ENCODE results near the gene SPPL2A. TPM values are rescaled to one million over a fixed set of nuclear protein-coding genes. Genes with fewer than 3 reads are reported as not detected.

Gene SPPL2A
- total RNA-seq, 1 experiment from 2014 or later = 64.4 TPM

GRCh38 chr15:50764461-50765194 lies 878 bp downstream of the SPPL2A start:
- Histone ChIP-seq H3K4me1 (ENCODE audit: insufficient read depth, low read length) (no peaks in the 10 kb centered on the region), H3K14ac (ENCODE audit: insufficient read depth, low read length) (no peak overlapping the region), H2BK20ac (ENCODE audit: low read depth, low read length, poor library complexity, severe bottlenecking) (no peak overlapping the region), H3K23ac (ENCODE audit: insufficient read length, low read depth, low read length) (no peak overlapping the region), H2AK5ac (ENCODE audit: insufficient read length, low read length) (no peak overlapping the region), H2BK15ac (ENCODE audit: low read depth, low read length) (no peak overlapping the region), H3K79me2 (ENCODE audit: insufficient read depth, low read length) (peaks cover 3% of the 10 kb centered on the region; the same call in 1 of the 2 replicates), H2BK5ac (ENCODE audit: insufficient read length, low read length) (no peak overlapping the region), H2BK120ac (ENCODE audit: low read depth, low read length, poor library complexity, severe bottlenecking) (no peak overlapping the region), H3K27ac (ENCODE audit: insufficient read length, low read depth, low read length) (no peak overlapping the region), H3K27me3 (ENCODE audit: insufficient read depth, low read length) (no peaks in the 10 kb centered on the region), H3K4ac (ENCODE audit: low read depth, low read length) (no peak overlapping the region), H3K4me2 (ENCODE audit: insufficient read depth, insufficient read length, low read length) (peak overlapping the region; percentile 94), H4K8ac (replicated peaks; ENCODE audit: insufficient read length, low read depth, low read length) (no peak overlapping the region), H2AFZ (ENCODE audit: low read length) (peak overlapping the region; percentile 43), H2BK12ac (ENCODE audit: insufficient read length, low read depth, low read length) (no peak overlapping the region), H3T11ph (ENCODE audit: low read length) (no peak overlapping the region), H3K56ac (ENCODE audit: insufficient read length, low read depth, low read length) (no peak overlapping the region), H3K79me1 (ENCODE audit: insufficient read depth, low read depth, low read length, poor library complexity, severe bottlenecking) (peaks cover 4% of the 10 kb centered on the region), H4K91ac (ENCODE audit: insufficient read length, low read depth, low read length) (no peak overlapping the region), H3K23me2 (ENCODE audit: insufficient read length, low read depth, low read length, poor library complexity, severe bottlenecking) (peaks cover 7% of the 10 kb centered on the region), H4K20me1 (ENCODE audit: control insufficient read depth, insufficient read depth, insufficient read length) (no peaks in the 10 kb centered on the region), H3K9me3 (ENCODE audit: control insufficient read depth, low read depth, low read length) (no peaks in the 10 kb centered on the region), H4K5ac (ENCODE audit: insufficient read length, low read depth, low read length) (no peak overlapping the region), H3K18ac (ENCODE audit: insufficient read length, low read depth, low read length) (no peak overlapping the region), H3K9ac (ENCODE audit: extremely low read depth, insufficient read length, low read length) (peak overlapping the region; percentile 63)
- H3K4me3 Mint-ChIP-seq = peak overlapping the region; percentile 89 to 94
- TF ChIP-seq, protein P1, sequence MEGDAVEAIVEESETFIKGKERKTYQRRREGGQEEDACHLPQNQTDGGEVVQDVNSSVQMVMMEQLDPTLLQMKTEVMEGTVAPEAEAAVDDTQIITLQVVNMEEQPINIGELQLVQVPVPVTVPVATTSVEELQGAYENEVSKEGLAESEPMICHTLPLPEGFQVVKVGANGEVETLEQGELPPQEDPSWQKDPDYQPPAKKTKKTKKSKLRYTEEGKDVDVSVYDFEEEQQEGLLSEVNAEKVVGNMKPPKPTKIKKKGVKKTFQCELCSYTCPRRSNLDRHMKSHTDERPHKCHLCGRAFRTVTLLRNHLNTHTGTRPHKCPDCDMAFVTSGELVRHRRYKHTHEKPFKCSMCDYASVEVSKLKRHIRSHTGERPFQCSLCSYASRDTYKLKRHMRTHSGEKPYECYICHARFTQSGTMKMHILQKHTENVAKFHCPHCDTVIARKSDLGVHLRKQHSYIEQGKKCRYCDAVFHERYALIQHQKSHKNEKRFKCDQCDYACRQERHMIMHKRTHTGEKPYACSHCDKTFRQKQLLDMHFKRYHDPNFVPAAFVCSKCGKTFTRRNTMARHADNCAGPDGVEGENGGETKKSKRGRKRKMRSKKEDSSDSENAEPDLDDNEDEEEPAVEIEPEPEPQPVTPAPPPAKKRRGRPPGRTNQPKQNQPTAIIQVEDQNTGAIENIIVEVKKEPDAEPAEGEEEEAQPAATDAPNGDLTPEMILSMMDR (conservative IDR thresholded peaks at IDR 0.05) = no peak
- DNase-seq = no peak
- H3K4me1 Mint-ChIP-seq = peaks cover 17 to 21% of the 10 kb centered on the region in 2 experiments
- peaks cover 5% of the 10 kb centered on the region; the same call in 1 of the 2 replicates for H3K27me3 Mint-ChIP-seq (ENCODE audit: low read depth)
- peak overlapping the region; percentile 69 to 94 (median 94); a peak in 6 of 7 replicates for H3K27ac Mint-ChIP-seq
- no peaks in the 10 kb centered on the region for H3K9me3 Mint-ChIP-seq
- no CpG with 5 or more reads among the region's 15 CpGs for WGBS (ENCODE audit: extremely low coverage, insufficient read length, low lambda C conversion rate)
- peaks cover 0 to 5% (median 0%) of the 10 kb centered on the region in 3 experiments; a peak in 1 of 7 replicates for H3K36me3 Mint-ChIP-seq (ENCODE audit: insufficient read depth in 1 of 3, low read depth in 3 of 3)
